GM21526 (cell line): ENCODE results near the gene CDK12.

Source experiments
- ATAC-seq: cut with Tn5 transposase; IDR thresholded peaks from one replicate; pipeline ENCODE4 v1.9.1; 2021; ENCODE audit warnings: moderate library complexity; ENCODE audit not compliant: unreplicated experiment, low FRiP score

The CDK12 gene

DNA sequence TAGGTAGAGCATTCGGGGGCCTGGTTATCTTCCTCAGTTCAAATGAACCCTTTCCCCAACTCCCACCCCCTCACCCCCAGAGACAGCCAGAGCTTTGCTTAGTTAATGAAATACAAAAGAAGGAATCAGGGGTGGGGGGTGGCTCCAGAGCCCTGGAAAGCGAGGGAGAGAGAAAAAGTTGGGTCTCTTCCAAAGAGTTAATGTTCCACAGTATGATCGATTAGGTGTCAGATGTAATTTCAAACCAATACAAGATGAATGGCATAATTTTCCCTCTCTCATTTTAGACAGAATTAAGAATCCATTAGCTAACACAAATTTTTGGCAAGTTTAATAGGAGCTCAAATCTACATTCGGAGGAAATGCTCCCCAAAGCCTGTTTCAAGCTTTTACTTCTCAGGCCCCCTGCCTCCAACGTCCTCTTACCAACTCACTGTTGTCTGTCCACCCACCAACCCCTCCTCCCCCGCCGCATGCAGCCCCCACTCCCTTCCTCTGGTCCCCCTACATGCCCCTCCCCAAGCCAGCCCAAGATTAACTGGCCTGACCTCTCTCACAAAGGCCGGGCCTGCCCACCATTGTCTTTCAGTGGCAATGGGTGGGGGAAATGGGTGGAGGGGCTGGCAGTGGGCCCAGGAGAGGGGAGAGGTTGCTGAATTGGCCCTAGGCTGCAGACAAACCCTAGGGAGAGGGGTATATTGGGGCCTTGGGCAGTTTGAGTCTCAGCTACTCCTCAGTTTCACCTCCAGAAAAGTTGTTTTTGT lies 118.2 kb downstream of the CDK12 start:
- ATAC-seq = no peak

- no peak for ATAC-seq
These were observed 118.8 kb downstream of the CDK12 start for GRCh38 chr17:39580082-39580468.

DNA sequence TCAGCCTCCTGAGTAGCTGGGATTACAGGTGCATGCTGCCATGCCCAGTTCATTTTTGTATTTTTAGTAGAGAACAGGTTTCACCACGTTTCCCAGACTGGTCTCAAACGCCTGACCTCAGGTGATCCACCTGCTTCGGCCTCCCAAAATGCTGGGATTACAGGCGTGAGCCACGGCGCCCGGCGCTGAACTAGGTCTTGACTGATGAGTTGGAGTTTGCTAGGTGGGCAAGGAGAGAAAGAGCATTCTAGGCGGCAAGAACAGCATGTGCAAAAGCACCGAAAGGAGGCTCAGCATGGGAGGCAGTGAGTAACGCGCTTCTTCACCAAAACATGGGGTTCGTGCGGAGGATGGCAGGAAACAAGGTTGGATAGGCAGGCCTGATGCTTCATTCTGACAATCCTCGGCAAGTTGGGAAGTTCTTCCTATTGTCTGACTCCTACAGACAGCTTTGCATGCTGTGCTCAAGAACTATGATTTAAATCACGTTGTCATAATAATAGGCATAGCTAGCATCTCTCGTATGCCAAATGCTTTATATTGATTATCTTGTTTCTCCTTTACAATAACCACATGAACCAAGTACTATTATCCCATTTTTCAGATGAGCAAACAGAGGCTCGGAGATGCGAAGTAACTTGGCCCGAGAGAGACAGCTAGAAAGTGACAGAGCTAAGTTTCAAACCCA lies 119.9 kb downstream of the CDK12 start:
- ATAC-seq = no peak

DNA sequence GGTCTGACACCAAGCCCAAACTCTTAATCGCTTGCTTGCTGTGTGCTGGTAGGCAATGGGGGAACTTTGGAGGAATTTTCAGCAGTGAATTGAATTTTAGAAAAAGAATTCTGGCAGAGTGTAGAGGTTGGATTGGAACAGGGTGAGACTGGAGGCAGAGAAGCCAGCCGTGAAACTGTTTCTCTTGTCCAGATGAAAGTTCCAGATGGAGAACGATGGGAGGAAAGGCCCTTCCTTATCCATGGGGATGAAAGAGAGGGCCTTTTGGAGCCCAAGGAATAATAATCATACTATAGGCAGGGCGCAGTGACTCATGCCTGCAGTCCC lies 120.4 kb downstream of the CDK12 start:
- ATAC-seq = no peak

DNA sequence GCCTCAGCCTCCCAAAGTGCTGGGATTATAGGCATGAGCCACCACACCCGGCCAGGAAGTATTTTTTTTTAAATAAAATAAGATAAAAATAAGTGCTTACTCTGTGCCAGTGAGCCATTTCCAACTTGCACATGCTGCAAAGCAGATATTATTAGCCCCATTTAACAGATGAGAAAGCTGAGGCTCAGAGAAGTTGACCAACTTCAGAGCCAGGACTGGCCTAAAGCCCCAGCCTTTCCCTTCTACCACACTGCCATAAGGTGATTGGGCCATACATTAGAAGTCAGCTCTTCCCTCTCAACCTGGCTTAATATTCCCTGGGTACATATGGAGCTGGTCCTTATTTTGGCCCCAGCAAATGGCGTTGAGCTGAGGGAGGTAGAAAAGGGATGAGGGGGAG lies 121.4 kb downstream of the CDK12 start:
- ATAC-seq = no peak
